ENCODE data around the gene NRP2.

- TF ChIP-seq EZH2 (IDR thresholded peaks at IDR 0.05; ENCODE audit: borderline replicate concordance, low read length) (no peak), CTCF (conservative IDR thresholded peaks at IDR 0.05 in 1 of 2, IDR thresholded peaks at IDR 0.05 in 1 of 2; ENCODE audit: extremely low read depth in 1 of 2, insufficient read depth in 1 of 2, low read depth in 1 of 2, low read length in 2 of 2) (no peak)
Measured at GRCh38 chr2:205772983-205773382, 90.7 kb downstream of the NRP2 start.

All from mammary epithelial cell (primary cell).